GM19043 (cell line): ENCODE results near the gene TMPRSS4.

Source experiments
- ATAC-seq: cut with Tn5 transposase; IDR thresholded peaks from one replicate; pipeline ENCODE4 v1.9.1; 2021; ENCODE audit warnings: low read depth; ENCODE audit not compliant: unreplicated experiment

Gene TMPRSS4

DNA sequence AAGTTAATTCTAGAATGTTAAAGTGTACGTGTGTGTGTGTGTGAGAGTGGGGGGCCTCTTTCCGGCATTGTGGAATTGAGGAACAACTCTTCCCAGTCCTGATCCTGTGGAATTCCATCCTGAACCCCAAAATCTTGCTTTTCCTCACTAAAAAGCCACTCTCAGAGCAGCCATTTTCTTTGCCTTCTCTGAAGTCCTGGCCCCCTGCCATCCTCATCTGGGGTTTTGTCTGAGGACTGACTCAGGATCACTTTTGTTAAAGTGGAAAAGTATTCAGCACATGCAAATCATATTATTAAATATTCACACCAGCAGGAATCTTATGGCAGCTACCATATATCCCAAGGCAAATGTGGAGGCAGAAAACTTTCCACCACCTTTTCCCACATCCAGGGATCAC is 72.0 kb downstream of the TMPRSS4 start:
- no peak for ATAC-seq

- ATAC-seq = no peak
Measured at GRCh38 chr11:118149493-118149892, 72.6 kb downstream of the TMPRSS4 start.

GRCh38 chr11:118151431-118151830 is 74.6 kb downstream of the TMPRSS4 start:
- no peak for ATAC-seq

DNA sequence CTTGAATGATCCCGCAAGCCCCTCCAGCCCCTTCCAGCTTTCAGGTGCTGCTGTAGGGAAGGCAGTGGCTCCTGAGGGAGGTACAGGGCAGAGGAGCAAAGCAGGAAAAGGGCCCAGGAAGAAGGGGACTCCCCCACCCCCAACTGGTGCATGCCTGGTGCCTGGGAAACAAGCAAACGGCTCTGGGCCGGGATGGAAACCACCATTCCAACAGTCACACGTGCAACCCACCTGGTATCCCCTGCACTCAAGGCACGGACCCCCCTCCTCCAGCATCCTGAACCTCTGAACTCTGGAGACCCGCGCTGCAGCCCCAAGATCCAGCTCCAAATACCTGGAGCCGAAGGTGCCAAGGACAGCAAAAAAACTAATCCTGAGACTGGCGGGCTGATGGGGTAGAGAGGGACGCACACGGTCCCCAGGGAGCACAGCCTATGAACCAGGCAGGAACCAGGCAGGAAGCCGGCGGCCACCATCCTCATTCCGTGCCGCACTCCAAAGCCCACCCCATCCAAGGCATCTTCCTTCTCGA is 75.2 kb downstream of the TMPRSS4 start:
- ATAC-seq = no peak

DNA sequence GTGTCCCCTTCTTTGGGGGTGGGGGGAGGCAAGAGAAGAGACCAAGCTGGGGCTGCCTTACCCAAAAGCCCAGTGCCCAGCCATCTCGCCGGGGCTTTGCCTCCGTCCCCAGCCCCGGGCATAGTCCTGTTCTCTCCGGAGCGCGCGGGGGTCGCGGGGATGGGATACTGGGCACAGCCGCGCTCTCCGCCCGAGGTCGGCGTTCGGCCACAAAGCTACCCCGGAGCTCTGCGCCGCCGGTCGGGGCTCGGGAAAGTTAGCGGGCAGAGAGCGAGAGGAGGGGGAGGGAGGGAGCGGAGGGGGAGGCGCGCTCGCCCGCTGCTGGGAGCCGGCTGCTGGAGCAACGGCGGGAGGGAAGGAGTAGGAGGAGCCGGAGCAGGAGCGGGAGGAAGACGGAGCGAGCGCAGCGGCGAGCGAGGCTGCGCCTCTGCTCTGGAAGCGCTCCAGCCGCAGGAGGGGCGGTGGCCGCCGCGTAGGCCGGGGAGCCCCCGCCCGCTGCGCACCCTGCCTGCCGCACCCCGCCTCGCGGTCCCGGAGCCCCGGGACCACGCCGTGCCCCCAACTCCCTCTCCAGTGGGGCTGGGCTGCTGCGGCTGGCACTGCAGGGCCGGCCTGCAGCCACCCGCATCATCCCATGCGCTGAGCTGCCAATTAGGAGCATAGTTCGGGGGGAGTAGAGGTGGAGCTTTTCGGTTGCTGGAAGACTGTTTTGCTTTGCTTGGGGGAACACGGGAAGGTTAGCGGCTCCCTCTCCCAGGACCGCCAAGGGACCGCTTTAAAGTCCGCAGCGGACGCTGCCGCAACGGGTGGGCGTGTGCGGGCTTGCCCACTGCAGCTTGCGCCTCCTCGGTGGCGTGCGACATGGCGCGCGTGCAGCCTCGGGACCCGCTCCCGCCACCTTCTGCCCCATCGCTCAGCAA is 75.9 kb downstream of the TMPRSS4 start, which contains the start of gene SCN4B:
TSS of gene SCN4B (minus strand) at position 272 of the 920 bp plus-strand sequence. CDS start at position 122, 150 bp downstream.
- no peak for ATAC-seq

GRCh38 chr11:118153516-118153915 is 76.6 kb downstream of the TMPRSS4 start:
- no peak for ATAC-seq

- ATAC-seq = no peak
Measured at GRCh38 chr11:118153976-118154375, 77.1 kb downstream of the TMPRSS4 start.

- no peak for ATAC-seq
Measured at GRCh38 chr11:118154641-118155040, 77.8 kb downstream of the TMPRSS4 start.

GRCh38 chr11:118155776-118156530 is 79.1 kb downstream of the TMPRSS4 start:
- no peak for ATAC-seq

DNA sequence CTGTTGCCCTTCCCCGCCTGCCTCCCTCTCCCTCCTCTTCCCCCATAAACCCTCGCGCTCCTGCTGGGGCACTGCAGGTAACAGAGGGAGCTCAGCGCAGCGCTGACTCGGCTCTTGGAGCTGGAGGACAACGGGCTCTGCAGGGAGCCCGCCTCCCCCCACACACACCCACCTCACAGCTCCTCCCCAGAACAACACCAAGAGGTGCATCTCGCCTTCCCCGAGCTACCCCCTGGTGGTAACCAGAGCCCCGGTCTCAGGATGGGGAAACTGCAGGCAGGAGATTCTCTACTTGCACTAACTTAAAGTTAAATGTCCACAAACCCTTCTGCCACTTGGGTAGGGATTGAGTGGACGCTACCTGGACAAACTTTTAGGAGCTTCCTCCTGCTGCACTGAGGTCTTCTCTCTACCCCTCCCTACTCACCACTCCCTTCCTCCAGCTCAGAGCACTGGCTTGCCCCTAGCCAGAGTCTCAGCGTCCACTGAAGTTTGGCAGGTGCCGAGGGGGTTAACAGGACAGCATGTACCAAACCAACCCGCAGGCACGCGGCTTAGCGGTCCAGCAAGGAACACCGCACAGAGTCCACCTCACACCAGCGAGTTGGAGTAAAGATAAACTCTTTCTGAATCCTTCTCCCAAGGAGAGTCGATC is 79.8 kb downstream of the TMPRSS4 start:
- ATAC-seq = no peak

GRCh38 chr11:118157186-118157895 is 80.5 kb downstream of the TMPRSS4 start:
- ATAC-seq = no peak

DNA sequence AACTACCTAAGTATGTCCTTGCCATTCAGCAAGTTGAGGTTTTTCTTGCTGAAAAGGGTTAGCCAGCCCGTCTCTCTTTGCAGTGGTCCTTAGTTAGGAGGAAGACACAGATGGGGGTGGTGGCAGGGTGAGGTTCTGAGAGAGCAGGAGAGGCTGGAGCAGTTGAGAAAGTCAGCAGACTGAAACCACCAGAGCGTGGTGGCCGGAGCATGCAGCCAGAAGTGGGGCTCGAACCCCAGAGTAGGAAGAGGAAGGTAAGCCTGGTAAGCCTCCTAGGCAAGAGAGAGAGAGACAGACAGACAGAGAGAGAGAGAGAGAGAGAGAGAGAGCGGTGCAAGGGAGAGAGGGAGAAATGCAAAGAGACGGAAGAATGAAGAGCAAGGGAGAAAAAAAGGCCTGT is 84.9 kb downstream of the TMPRSS4 start:
- no peak for ATAC-seq

DNA sequence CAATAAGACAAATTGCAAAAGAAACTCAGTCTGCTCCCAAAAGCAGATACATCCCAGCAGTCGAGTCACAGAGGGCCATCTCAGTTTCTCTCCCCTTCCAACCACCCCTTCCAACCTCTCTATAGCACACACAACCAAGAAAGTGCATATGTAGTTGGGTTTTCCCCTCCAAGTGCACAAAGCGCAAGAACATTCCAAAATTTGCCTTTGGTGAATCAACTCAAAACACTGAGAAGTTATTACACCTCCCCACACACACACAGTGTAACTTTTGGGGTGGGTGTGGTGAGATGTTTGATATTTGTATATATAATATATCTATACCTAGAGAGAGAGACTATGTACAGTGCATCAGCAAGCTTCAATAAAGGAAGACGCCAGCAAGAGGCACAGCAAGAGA is 86.0 kb downstream of the TMPRSS4 start:
- no peak for ATAC-seq

- no peak for ATAC-seq
Measured at GRCh38 chr11:118163494-118163893, 86.6 kb downstream of the TMPRSS4 start.

GRCh38 chr11:118164885-118165284 is 88.0 kb downstream of the TMPRSS4 start:
- no peak for ATAC-seq

- no peak for ATAC-seq
Measured at GRCh38 chr11:118166641-118167040, 89.8 kb downstream of the TMPRSS4 start.

- no peak for ATAC-seq
Measured at GRCh38 chr11:118167253-118167652, 90.4 kb downstream of the TMPRSS4 start.

- no peak for ATAC-seq
Measured at GRCh38 chr11:118167906-118168305, 91.0 kb downstream of the TMPRSS4 start.

DNA sequence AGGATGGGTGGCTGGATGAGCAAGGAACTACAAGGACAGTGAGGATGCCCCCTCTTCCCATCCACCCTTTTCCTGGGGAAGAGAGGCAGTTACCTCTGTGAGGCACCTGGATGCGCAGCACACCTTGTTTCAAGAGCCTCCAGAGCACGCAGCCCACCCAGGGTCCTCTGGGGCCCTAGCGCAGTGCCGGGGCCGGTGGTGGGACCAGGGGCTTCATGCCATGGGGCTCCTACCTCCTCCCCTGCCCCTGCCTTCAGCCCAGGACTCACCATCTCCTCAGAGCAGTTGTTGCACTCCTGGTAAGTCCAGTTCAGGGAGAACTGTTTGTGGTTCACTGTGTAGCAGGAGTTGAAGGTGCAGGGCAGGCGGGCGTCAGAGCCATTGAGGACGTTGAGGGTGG is 91.4 kb downstream of the TMPRSS4 start:
- ATAC-seq = no peak

- ATAC-seq = no peak
Measured at GRCh38 chr11:118168751-118169150, 91.9 kb downstream of the TMPRSS4 start.
